ENCODE results near the gene ZNF775.
"Not testable (repeated sequence)": the region's sequence is repeated elsewhere in the genome, so short reads cannot be mapped to it uniquely, and the experiment has no call there.

The ZNF775 gene

GRCh38 chr7:150381785-150382122, 2.6 kb downstream of the ZNF775 start:
- no peak for DNase-seq

- peak in 34 of 56 donors; percentile 19 to 63 (median 42) for DNase-seq
Observed at GRCh38 chr7:150382123-150382843, 3.2 kb downstream of the ZNF775 start.

GRCh38 chr7:150382844-150383225, 3.7 kb downstream of the ZNF775 start:
- no peak for DNase-seq

- peak; percentile 52 to 99 (median 95) for DNase-seq
Observed at GRCh38 chr7:150383710-150384397, 4.7 kb downstream of the ZNF775 start.

- DNase-seq: peak in 4 of 56 donors; percentile 41 to 62 (median 52)
Observed at GRCh38 chr7:150384406-150385301, 5.5 kb downstream of the ZNF775 start.

GRCh38 chr7:150385302-150385723, 6.2 kb downstream of the ZNF775 start:
- DNase-seq: peak in 2 of 56 donors; percentile 17 to 33

- not testable (repeated sequence) for DNase-seq
Observed at GRCh38 chr7:150385884-150386283, 6.8 kb downstream of the ZNF775 start.

- no peak for DNase-seq
Observed at GRCh38 chr7:150388306-150388705, 9.2 kb downstream of the ZNF775 start.

- peak in 54 of 56 donors; percentile 19 to 87 (median 76) for DNase-seq
Observed at GRCh38 chr7:150388709-150389531, 9.8 kb downstream of the ZNF775 start.

- DNase-seq: no peak
Observed at GRCh38 chr7:150389532-150389816, 10.3 kb downstream of the ZNF775 start.

- DNase-seq: no peak
Observed at GRCh38 chr7:150390205-150390604, 11.1 kb downstream of the ZNF775 start.

GRCh38 chr7:150393325-150393724, 14.2 kb downstream of the ZNF775 start:
- DNase-seq: no peak

GRCh38 chr7:150396426-150396825, 17.3 kb downstream of the ZNF775 start:
- DNase-seq: no peak

GRCh38 chr7:150396851-150397260, 17.7 kb downstream of the ZNF775 start:
- DNase-seq: no peak

- DNase-seq: no peak
Observed at GRCh38 chr7:150397346-150398107, 18.4 kb downstream of the ZNF775 start.

- no peak for DNase-seq
Observed at GRCh38 chr7:150398108-150398964, 19.2 kb downstream of the ZNF775 start.

GRCh38 chr7:150398965-150399320, 19.8 kb downstream of the ZNF775 start:
- no peak for DNase-seq

GRCh38 chr7:150399421-150400007, 20.4 kb downstream of the ZNF775 start:
- no peak for DNase-seq

All from nucleus accumbens (tissue), 56 donors.